Psoas muscle (tissue), 8 donors: Measurements from ENCODE around the gene NR3C1. TPM values are rescaled to one million over a fixed set of nuclear protein-coding genes. Genes with fewer than 3 reads are reported as not detected.

ENCODE experiments used
- ATAC-seq, 4 donors: fragments of 200-7000 bp; cut with Tn5 transposase; one replicate each; pipeline ENCODE4 v1.9.1; 2020; ENCODE audit warnings: moderate library complexity in 3 of 4, mild to moderate bottlenecking in 2 of 4
- DNase-seq, 2 donors: peaks; one replicate each; pipeline ENCODE4 v3.0.0-alpha.2; 2020
- H3K27ac ChIP-seq: fragments of 200-600 bp; one replicate; pipeline ENCODE4 v1.8.0; 2022
- H3K27me3 ChIP-seq, 3 donors: fragments of 200-600 bp in 1 of 3; one replicate each; pipeline versions ENCODE4 v1.6.1 to v1.8.0; 2013 to 2022; ENCODE audit warnings: low read length in 2 of 3, mild to moderate bottlenecking in 2 of 3, moderate library complexity in 1 of 3; ENCODE audit not compliant: insufficient read depth in 3 of 3
- H3K36me3 ChIP-seq, 2 donors: fragments of 200-600 bp in 1 of 2; one replicate each; pipeline versions ENCODE4 v1.6.1 to v1.8.0; 2013 to 2022; ENCODE audit warnings: low read depth in 1 of 2, mild to moderate bottlenecking in 1 of 2, moderate library complexity in 1 of 2; ENCODE audit not compliant: insufficient read depth in 1 of 2
- H3K4me1 ChIP-seq: fragments of 200-600 bp; one replicate; pipeline ENCODE4 v1.8.0; 2022
- H3K4me3 ChIP-seq: fragments of 200-600 bp; one replicate; pipeline ENCODE4 v1.8.0; 2022; ENCODE audit warnings: mild to moderate bottlenecking
- H3K9me3 ChIP-seq: fragments of 200-600 bp; one replicate; pipeline ENCODE4 v1.8.0; 2022
- WGBS, 3 donors: extraction: QIAGEN DNeasy Blood & Tissue Kit; methylation state at CpG; one replicate each; pipeline versions ENCODE4 v1.1.6 to v1.1.7; 2013; 5-methylcytosine and 5-hydroxymethylcytosine counted together
- intact Hi-C, 2 donors: fragments of 100-400 bp; cut with DNase I; formaldehyde crosslinking; loops; one replicate each; pipeline versions ENCODE4 v1.11.0 to v1.14.2; 2022
- polyA plus RNA-seq, 3 donors: library from polyadenylated mRNA; stranded (reverse); fragments of 200-250 nt; gene quantifications; one replicate each; pipeline ENCODE4 v1.2.3, GENCODE V29; 2013
- total RNA-seq, 4 donors: library from RNA; stranded (reverse); fragmentation: NEBNext Ultra II Directional in 2 of 4; extraction: Animal tissue kit (Norgen Biotek cat#: 25700) in 2 of 4; gene quantifications; one replicate each; pipeline versions ENCODE4 v1.2.1 to v1.2.4, GENCODE V29; 2021 to 2023
- TF ChIP-seq, protein P1 (sequence below): fragments of 200-600 bp; IDR thresholded peaks from one replicate; pipeline ENCODE4 v1.8.0; 2022; ENCODE audit warnings: antibody characterized with exemption
- donor health status: healthy with polysubstance abuse.
- donor health status: DM: no; HTN: no; CAD: no; lungs with moderate emphysema.
- donor health status: Bipolar disorder and iron deficiency.
- donor health status: healthy.
- donor health status: DM: yes; HTN: yes; CAD: no.
- donor health status: DM: no; HTN: no; CAD: no.
- donor health status: DM: no; HTN: no; CAD: no.
- donor health status: DM: yes; HTN: yes; CAD: no.

The NR3C1 gene
- total and polyA plus RNA-seq, 7 donors: 16.5 to 89.7 (median 55.8) TPM

GRCh38 chr5:143428738-143429420, 25.4 kb upstream of the NR3C1 start:
- intact Hi-C loops: no loop called here
- Histone ChIP-seq H3K27ac (no peak overlapping the region), H3K4me1 (peaks cover 3% of the 10 kb centered on the region), H3K9me3 (no peaks in the 10 kb centered on the region), H3K4me3 (no peak overlapping the region), H3K36me3 (no peaks in the 10 kb centered on the region), H3K27me3 (no peaks in the 10 kb centered on the region)
- DNase-seq: no peak
- ATAC-seq: no peak
- WGBS, 3 donors: 94 to 97% (median 96%) methylated on average over 2 of the region's 2 CpGs
- TF ChIP-seq, protein P1, sequence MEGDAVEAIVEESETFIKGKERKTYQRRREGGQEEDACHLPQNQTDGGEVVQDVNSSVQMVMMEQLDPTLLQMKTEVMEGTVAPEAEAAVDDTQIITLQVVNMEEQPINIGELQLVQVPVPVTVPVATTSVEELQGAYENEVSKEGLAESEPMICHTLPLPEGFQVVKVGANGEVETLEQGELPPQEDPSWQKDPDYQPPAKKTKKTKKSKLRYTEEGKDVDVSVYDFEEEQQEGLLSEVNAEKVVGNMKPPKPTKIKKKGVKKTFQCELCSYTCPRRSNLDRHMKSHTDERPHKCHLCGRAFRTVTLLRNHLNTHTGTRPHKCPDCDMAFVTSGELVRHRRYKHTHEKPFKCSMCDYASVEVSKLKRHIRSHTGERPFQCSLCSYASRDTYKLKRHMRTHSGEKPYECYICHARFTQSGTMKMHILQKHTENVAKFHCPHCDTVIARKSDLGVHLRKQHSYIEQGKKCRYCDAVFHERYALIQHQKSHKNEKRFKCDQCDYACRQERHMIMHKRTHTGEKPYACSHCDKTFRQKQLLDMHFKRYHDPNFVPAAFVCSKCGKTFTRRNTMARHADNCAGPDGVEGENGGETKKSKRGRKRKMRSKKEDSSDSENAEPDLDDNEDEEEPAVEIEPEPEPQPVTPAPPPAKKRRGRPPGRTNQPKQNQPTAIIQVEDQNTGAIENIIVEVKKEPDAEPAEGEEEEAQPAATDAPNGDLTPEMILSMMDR: no peak

- H3K27me3 ChIP-seq: no peaks in the 10 kb centered on the region
- ATAC-seq (no peak), DNase-seq (no peak)
- WGBS, 3 donors: 89 to 95% (median 95%) methylated on average over 1 of the region's 1 CpG
- no peak overlapping the region for H3K27ac ChIP-seq
- intact Hi-C loops: no loop called here
- no peaks in the 10 kb centered on the region for H3K9me3 ChIP-seq
- H3K4me1 ChIP-seq: no peaks in the 10 kb centered on the region
- TF ChIP-seq, protein P1: no peak
- H3K4me3 ChIP-seq: no peak overlapping the region
- no peaks in the 10 kb centered on the region for H3K36me3 ChIP-seq
Observed at GRCh38 chr5:143428155-143428554, 24.7 kb upstream of the NR3C1 start.

DNA sequence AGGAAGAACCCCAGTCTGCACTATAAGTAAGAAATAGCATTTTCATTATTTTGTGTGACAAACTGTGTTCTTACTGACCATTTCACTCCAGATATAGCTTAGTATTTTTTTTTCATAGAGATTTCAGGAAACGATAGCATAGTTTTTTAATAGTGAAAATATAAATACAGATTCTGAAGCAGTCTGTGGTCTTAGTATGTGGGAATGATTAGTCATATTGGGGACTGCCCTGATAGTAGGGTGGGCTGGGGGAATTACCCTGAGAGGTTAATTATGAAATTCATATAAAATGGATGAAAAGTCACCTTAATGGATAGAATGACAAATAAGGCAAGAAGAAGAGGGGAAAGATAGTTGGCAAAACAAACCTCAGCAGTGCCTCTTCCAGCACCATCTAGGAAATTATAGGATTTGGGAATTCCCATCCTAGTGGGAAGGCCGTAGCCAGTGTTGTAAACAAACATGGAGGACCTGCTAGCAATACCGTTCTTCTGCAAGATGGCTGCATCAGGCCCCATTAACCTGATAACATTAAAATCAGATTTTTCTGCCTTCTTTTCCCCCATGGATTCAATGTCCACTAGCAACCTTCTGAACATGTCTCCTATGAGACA, 23.7 kb upstream of the NR3C1 start:
- H3K27ac ChIP-seq: no peak overlapping the region
- no peaks in the 10 kb centered on the region for H3K4me1 ChIP-seq
- H3K9me3 ChIP-seq: no peaks in the 10 kb centered on the region
- no peak overlapping the region for H3K4me3 ChIP-seq
- no peak for DNase-seq
- 93 to 98% (median 96%) methylated on average over 3 of the region's 3 CpGs for WGBS, 3 donors
- TF ChIP-seq, protein P1: no peak
- H3K36me3 ChIP-seq: no peaks in the 10 kb centered on the region
- H3K27me3 ChIP-seq: no peaks in the 10 kb centered on the region
- ATAC-seq: no peak
- intact Hi-C loops: no loop called here

DNA sequence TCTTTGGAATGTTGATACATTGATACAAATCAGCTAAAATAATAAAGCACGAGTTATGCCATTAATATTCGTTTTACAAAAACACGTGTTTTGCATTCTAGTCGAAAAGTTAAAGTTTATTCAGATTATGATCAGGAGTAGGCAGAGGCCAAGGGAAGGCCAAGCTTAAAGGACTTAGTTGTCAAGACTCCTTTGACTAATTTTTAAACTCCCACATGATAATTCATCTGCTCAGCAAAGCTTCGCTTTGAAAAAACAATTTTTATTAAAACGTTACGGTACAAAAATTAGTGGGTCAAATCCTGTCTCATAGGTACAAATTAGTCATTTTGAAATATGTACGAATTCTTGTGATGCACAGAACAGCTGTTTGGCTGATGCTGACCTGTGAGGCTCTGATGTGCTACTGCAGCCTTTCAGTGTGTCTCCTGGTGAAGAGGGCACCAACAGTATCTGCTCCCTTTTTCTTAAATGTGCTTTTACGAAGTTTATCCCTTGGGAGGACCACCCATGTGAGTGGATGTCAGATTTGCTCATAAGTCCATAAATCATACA, 23.0 kb upstream of the NR3C1 start:
- whole genome bisulfite sequencing, 3 donors: 70 to 86% (median 74%) methylated on average over 9 of the region's 9 CpGs
- TF ChIP-seq, protein P1: no peak
- ATAC-seq (no peak), DNase-seq (no peak)
- Histone ChIP-seq H3K36me3 (no peaks in the 10 kb centered on the region), H3K27ac (no peak overlapping the region), H3K4me1 (no peaks in the 10 kb centered on the region), H3K27me3 (no peaks in the 10 kb centered on the region), H3K9me3 (no peaks in the 10 kb centered on the region), H3K4me3 (no peak overlapping the region)
- intact Hi-C loops: no loop called here
